ENCODE data around the gene RTEL1.

Gene RTEL1

GRCh38 chr20:63690003-63690897, 32.1 kb downstream of the RTEL1 start:
- DNase-seq (ENCODE audit: low spot score) = no peak
- no peak for TF ChIP-seq CTCF (IDR thresholded peaks at IDR 0.05; ENCODE audit: extremely low read depth, insufficient read depth, missing control alignments)
- in situ Hi-C loops (cut with MboI; ENCODE audit: low pct_unique_long_range_greater_than_20kb, low sequenced_read_pairs, unreplicated experiment) = no loop called here

GRCh38 chr20:63690898-63691710, 33.0 kb downstream of the RTEL1 start:
- no peak for DNase-seq (ENCODE audit: low spot score)
- no peak for TF ChIP-seq CTCF (IDR thresholded peaks at IDR 0.05; ENCODE audit: extremely low read depth, insufficient read depth, missing control alignments)
- in situ Hi-C loops (cut with MboI; ENCODE audit: low pct_unique_long_range_greater_than_20kb, low sequenced_read_pairs, unreplicated experiment) = no loop called here

GRCh38 chr20:63691711-63692435, 33.8 kb downstream of the RTEL1 start:
- TF ChIP-seq CTCF (IDR thresholded peaks at IDR 0.05; ENCODE audit: extremely low read depth, insufficient read depth, missing control alignments) = no peak
- in situ Hi-C loops (cut with MboI; ENCODE audit: low pct_unique_long_range_greater_than_20kb, low sequenced_read_pairs, unreplicated experiment) = no loop called here
- no peak for DNase-seq (ENCODE audit: low spot score)

GRCh38 chr20:63692436-63693082, 34.4 kb downstream of the RTEL1 start:
- in situ Hi-C loops (cut with MboI; ENCODE audit: low pct_unique_long_range_greater_than_20kb, low sequenced_read_pairs, unreplicated experiment) = no loop called here
- DNase-seq (ENCODE audit: low spot score) = no peak
- TF ChIP-seq CTCF (IDR thresholded peaks at IDR 0.05; ENCODE audit: extremely low read depth, insufficient read depth, missing control alignments) = no peak

GRCh38 chr20:63693083-63693732, 35.1 kb downstream of the RTEL1 start:
- DNase-seq (ENCODE audit: low spot score) = no peak
- in situ Hi-C loops (cut with MboI; ENCODE audit: low pct_unique_long_range_greater_than_20kb, low sequenced_read_pairs, unreplicated experiment) = no loop called here
- TF ChIP-seq CTCF (IDR thresholded peaks at IDR 0.05; ENCODE audit: extremely low read depth, insufficient read depth, missing control alignments) = no peak

All from GM13977 (cell line).